Stimulated activated effector memory CD8-positive, alpha-beta T cell treated with anti-CD3 and anti-CD28 coated beads, Interleukin-12 subunit alpha, Interleukin-12 subunit beta, amount 100 ng/mL, for 72 hours (primary cell): ENCODE results near the gene CEP120.
"Not testable (repeated sequence)": the region's sequence is repeated elsewhere in the genome, so short reads cannot be mapped to it uniquely, and the experiment has no call there.

Source experiments
- ATAC-seq: fragments of 150-1000 bp; cut with Tn5 transposase; 2 replicates; pipeline ENCODE4 v1.10.0; 2021
- DNase-seq, 2 donors: peaks; one replicate each; pipeline ENCODE4 v3.0.0; 2021 to 2022; ENCODE audit warnings: low spot score in 2 of 2
- H3K27ac Mint-ChIP-seq: one replicate; pipeline ENCODE4 v1.8.0; 2022; ENCODE audit warnings: mild to moderate bottlenecking, mixed read lengths
- H3K36me3 Mint-ChIP-seq: one replicate; pipeline ENCODE4 v1.8.0; 2022; ENCODE audit warnings: mild to moderate bottlenecking, mixed read lengths
- H3K4me1 Mint-ChIP-seq: one replicate; pipeline ENCODE4 v1.8.0; 2022; ENCODE audit warnings: mixed read lengths
- H3K4me3 Mint-ChIP-seq: one replicate; pipeline ENCODE4 v1.8.0; 2022; ENCODE audit warnings: mild to moderate bottlenecking, mixed read lengths
- H3K9me3 Mint-ChIP-seq: one replicate; pipeline ENCODE4 v1.8.0; 2022; ENCODE audit warnings: mixed read lengths

Gene CEP120

DNA sequence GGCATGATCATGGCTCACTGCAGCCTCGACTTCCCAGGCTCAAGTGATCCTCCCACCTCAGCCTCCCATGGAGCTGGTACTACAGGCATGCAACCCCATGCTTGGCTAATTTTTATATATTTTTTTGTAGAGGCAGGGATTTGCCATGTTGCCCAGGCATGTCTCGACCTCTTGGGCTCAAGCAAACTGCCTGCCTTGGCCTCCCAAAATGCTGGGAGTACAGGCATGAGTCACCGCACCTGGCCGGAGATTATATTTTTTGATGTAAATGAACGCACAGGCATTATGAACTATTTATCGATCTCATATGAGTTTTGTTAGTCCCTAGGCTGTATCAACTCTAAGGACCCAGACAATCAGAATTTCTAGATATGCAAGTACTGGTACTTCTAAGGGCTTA is 25.5 kb upstream of the CEP120 start:
- Mint-ChIP-seq H3K27ac (no peak overlapping the region), H3K9me3 (no peaks in the 10 kb centered on the region)

DNA sequence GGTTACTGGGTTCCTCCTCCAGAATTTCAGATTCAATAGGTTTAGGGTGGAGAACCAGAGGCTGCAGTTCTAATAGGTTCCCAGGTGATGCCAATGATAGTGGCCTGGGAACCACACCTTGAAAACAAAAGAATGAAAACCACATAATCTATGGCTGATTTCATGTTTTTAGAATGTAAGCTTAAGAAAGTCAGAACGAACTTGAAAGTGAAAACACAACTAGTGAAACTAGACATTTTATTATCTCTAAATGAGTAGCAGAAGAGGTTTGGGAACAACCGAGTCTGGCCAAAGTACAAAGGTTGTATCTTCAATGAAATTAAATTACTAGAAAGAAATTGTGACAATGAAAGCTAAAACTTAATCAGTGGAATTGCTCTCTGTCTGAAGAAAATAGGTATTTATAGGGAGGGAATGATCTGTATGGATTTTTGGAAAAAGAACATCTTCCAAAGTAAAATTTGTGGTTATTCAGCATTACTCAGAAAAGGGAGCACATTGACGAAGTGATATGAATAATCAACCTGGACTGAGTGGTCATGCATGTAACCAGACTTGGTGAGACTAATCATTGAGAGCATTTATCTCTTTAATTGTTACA is 24.9 kb upstream of the CEP120 start:
- peak overlapping the region; percentile 68 for H3K27ac Mint-ChIP-seq
- H3K4me1 Mint-ChIP-seq: peaks cover 16% of the 10 kb centered on the region
- peak overlapping the region; percentile 2 for H3K4me3 Mint-ChIP-seq
- ATAC-seq (peak; percentile 92), DNase-seq (peak in 1 of 2 donors; percentile 60)
- H3K36me3 Mint-ChIP-seq: no peaks in the 10 kb centered on the region
- H3K9me3 Mint-ChIP-seq: no peaks in the 10 kb centered on the region

More for the DNA sequence above, 25.5 kb upstream of the CEP120 start:
- ATAC-seq (no peak), DNase-seq (no peak)
- peaks cover 16% of the 10 kb centered on the region for H3K4me1 Mint-ChIP-seq
- H3K36me3 Mint-ChIP-seq: no peaks in the 10 kb centered on the region
- H3K4me3 Mint-ChIP-seq: peak overlapping the region; percentile 2

DNA sequence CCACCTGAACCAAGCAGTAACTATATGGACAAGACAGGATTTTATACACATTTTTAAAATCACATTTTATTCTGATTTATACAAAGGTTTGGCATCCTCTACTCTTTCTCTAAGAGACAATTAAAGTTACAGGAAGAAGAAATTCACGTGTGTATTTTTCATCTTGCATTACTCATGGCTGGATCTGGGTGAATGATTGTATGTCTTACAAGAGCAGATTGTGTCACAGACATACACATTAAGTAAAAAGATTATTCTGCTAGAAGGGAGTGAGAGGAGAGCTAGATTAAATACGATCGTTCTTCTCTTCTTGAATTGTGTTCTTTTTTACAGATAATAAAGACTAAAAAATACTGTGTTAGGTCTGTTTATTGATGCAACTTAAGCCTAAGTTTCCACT is 20.8 kb upstream of the CEP120 start:
- no peaks in the 10 kb centered on the region for H3K9me3 Mint-ChIP-seq
- H3K4me1 Mint-ChIP-seq: peaks cover 31% of the 10 kb centered on the region
- no peaks in the 10 kb centered on the region for H3K36me3 Mint-ChIP-seq
- DNase-seq: no peak
- H3K4me3 Mint-ChIP-seq: no peak overlapping the region
- no peak for ATAC-seq
- no peak overlapping the region for H3K27ac Mint-ChIP-seq

DNA sequence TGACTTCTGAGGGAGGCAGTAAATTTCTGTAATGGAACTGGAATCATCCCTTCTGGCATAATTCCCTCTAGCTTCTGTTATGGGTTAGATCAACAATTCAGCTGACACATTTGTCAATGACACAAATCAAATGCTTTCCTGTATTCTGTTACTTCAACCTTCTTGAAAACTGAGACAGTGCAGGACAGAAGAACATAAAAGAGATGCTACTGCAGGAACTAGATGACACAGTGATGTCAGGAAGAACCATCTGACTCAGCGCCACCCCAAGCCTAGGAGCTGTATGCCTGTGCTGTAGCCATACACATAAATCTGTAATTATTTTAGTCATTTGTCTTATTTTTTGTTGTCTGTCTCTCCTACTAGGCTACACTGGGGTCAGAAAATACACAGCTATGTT is 18.2 kb upstream of the CEP120 start:
- Mint-ChIP-seq H3K4me3 (no peak overlapping the region), H3K4me1 (peaks cover 20% of the 10 kb centered on the region), H3K9me3 (no peaks in the 10 kb centered on the region), H3K27ac (peak overlapping the region; percentile 26), H3K36me3 (no peaks in the 10 kb centered on the region)
- ATAC-seq (peak; percentile 92), DNase-seq (peak in 1 of 2 donors; percentile 64)

DNA sequence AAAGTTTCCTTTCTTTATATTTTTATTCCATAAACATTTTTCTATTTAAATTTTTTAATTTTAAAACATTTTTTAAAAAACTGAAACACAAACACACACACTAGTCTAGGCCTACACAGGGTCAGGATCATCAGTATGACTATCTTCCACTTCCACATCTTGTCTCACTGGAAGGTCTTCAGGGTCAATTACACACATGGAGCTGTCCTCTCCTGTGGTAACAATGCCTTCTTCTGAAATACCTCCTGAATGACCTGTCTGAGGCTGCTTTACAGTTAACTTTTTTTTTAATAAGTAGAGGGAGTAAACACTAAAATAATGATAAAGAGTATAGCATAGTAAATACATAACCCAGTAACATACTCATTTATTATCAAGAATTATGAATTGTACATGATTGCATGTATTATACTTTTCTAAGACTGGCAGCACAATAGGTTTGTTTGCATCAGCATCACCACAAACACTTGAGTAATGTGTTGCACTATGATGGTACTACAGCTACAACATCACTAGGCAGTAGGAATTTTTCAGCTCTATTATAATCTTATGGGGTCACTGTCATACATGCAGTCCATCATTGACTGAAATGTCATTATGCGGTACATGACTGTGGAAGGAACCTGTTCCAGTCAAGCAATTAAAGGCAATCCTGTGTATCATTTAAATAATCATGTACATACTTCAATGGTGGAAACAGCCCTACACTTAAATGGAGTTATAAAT is 17.4 kb upstream of the CEP120 start:
- Mint-ChIP-seq H3K9me3 (no peaks in the 10 kb centered on the region), H3K27ac (peak overlapping the region; percentile 26), H3K36me3 (no peaks in the 10 kb centered on the region), H3K4me1 (peaks cover 20% of the 10 kb centered on the region), H3K4me3 (no peak overlapping the region)
- DNase-seq (no peak), ATAC-seq (peak; percentile 44)

DNA sequence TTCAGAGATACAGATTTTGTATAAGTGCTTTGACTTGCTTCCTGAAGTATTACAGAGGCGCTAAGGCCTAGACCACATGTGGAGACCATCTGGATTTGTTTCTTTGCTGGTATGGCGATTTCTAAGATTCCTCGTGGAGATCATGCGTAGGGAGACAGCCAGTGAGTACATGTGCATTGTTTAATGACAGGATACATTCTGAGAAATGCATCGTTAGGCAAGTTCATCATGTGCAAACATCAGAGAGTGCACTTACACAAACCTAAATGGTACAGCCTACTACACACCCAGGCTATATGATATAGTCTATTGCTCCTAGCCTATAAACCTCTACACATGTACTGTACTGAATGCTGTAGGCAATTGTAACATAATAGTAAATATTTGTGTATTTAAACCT is 16.5 kb upstream of the CEP120 start:
- DNase-seq: no peak

DNA sequence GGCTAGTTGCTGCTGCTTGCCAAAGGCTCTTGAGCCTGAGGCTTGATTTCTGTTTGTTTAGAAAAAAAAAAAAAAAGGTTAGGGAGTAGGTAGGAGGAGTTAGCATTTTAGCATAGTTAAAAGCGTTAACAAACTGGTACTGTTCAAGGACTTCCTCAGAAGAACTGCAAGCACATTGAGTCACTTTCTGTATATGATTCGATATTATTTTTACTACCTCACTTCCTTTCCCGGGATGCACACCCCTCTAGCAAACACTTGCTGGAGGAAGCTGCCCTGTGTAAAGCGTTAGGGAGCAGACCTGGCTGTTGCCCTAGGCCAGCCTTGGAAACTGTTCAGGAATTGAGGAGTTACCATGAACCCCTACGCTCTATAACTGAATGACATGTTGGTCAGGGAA is 15.7 kb upstream of the CEP120 start:
- Mint-ChIP-seq H3K27ac (peak overlapping the region; percentile 72), H3K9me3 (no peaks in the 10 kb centered on the region), H3K4me3 (peak overlapping the region; percentile 26), H3K4me1 (peaks cover 20% of the 10 kb centered on the region), H3K36me3 (no peaks in the 10 kb centered on the region)
- peak; percentile 80 for ATAC-seq
- DNase-seq: peak in 1 of 2 donors; percentile 71

More for the DNA sequence above, 16.5 kb upstream of the CEP120 start:
- Mint-ChIP-seq H3K9me3 (no peaks in the 10 kb centered on the region), H3K4me3 (no peak overlapping the region), H3K36me3 (no peaks in the 10 kb centered on the region), H3K27ac (peak overlapping the region; percentile 72), H3K4me1 (peaks cover 20% of the 10 kb centered on the region)
- ATAC-seq: no peak

DNA sequence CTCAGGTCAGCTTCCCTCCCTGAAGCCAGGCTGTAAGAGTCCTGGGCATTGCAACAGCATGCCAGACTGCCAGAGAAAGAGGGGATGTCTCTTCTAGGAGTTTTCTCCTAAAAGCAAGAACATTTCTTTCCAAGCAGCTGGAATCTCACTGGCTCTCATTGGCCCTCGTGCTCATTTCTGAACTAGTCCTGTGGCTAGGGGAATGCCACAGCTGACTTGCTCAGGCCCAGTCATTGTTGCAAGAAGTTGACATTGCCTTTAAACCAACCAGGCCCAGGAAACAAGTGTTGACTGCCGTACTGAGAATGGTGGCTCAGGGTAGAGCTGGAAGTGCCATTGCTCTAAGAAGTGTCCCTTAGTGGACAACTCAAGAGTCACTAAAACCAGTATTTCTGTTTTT is 15.0 kb upstream of the CEP120 start:
- Mint-ChIP-seq H3K27ac (peak overlapping the region; percentile 72), H3K4me1 (peaks cover 20% of the 10 kb centered on the region), H3K9me3 (no peaks in the 10 kb centered on the region), H3K4me3 (no peak overlapping the region), H3K36me3 (no peaks in the 10 kb centered on the region)
- DNase-seq: peak in 1 of 2 donors; percentile 80
- peak; percentile 78 for ATAC-seq

DNA sequence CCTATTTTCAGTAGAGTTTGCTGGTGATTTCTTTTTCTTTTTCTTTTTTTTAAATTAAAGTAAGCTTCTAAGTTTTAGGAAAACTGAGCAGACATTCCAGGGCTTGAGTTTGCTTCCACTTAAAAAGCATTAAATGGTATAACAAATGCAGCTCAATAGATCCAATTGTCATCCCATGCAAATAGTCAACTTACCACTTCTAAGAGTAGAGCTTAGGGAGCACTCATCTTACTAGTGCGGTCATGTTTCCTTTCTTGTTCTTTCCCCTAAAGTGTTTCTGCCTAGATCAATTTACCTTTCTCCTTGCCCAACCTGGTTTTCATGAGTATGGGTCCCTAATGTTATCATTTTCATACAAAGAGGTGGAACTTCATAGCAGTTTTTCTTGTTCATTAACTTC is 13.0 kb upstream of the CEP120 start:
- Mint-ChIP-seq H3K27ac (no peak overlapping the region), H3K9me3 (no peaks in the 10 kb centered on the region), H3K4me3 (no peak overlapping the region), H3K36me3 (no peaks in the 10 kb centered on the region), H3K4me1 (peaks cover 12% of the 10 kb centered on the region)
- no peak for DNase-seq
- no peak for ATAC-seq

DNA sequence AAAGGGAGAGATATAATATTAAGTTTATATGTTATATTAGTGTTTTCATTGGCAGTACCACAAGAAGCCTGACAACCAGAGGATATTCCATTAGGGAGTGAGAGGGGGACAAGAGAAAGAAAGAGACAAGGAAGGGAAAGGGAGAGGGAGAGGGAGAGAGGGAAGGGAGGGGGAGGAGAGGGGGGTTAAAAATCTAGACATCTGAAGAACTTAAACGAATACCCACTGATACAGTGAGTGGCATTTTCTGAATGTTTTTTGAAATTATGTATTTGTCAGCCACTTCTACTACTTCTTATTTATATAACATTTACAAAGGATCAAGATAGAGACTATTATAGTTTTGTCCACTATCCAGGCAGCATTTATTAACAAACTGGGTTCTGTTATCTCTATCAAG is 11.6 kb upstream of the CEP120 start:
- H3K4me3 Mint-ChIP-seq: no peak overlapping the region
- H3K4me1 Mint-ChIP-seq: peaks cover 6% of the 10 kb centered on the region
- H3K9me3 Mint-ChIP-seq: no peaks in the 10 kb centered on the region
- H3K27ac Mint-ChIP-seq: no peak overlapping the region
- ATAC-seq: no peak
- H3K36me3 Mint-ChIP-seq: no peaks in the 10 kb centered on the region
- no peak for DNase-seq

DNA sequence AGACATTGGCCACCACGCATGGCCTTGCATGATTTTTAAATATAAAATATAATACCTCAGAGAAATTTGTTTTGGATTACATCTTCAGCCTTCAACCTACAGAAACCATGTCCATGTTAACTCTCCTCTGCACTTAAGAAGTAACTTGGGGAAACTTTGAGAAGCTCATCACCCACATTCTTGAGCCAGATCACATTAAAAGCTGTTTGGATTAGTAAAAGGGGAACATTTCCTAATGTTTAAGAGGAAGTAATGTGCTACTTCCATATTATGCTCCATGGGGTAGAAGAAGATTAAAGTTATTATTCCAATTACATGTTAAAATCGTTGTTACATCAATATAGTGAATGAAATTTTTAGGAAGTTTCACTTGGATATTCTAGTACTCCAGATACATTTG is 10.4 kb upstream of the CEP120 start:
- Mint-ChIP-seq H3K36me3 (no peaks in the 10 kb centered on the region), H3K9me3 (no peaks in the 10 kb centered on the region), H3K4me3 (no peak overlapping the region), H3K27ac (no peak overlapping the region), H3K4me1 (no peaks in the 10 kb centered on the region)
- ATAC-seq (no peak), DNase-seq (no peak)

DNA sequence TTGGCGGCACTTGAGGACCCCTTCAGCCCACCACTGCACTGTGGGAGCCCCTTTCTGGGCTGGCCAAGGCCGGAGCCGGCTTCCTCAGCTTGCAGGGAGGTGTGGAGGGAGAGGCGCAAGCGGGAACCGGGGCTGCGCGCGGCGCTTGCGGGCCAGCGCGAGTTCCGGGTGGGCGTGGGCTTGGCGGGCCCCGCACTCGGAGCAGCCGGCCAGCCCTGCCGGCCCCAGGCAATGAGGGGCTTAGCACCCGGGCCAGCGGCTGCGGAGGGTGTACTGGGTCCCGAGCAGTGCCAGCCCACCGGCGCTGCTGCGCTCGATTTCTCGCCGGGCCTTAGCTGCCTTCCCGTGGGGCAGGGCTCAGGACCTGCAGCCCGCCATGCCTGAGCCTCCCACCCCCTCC is 7.2 kb upstream of the CEP120 start:
- not testable (repeated sequence) for H3K27ac Mint-ChIP-seq, H3K36me3 Mint-ChIP-seq, ATAC-seq, DNase-seq, H3K4me3 Mint-ChIP-seq, H3K4me1 Mint-ChIP-seq, H3K9me3 Mint-ChIP-seq

DNA sequence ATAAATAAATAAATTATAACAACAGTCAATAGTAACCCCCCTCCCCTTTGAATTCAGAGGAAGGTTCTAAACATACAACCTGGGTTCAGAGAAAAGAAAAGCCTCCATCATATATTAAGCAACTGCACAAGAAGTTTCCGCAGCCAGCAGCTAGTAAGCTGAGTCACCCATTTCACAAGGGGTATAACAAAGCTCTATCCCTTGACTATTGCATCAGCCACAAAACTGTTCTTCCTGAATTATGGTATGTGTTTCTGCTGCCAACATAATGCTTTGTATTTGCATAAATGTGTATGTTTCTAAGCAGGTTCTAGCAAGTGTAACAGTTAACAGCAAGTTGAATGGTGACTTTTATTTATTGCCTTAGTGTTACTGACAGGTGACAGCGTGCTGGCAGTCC is 6.8 kb upstream of the CEP120 start:
- no peaks in the 10 kb centered on the region for H3K36me3 Mint-ChIP-seq
- ATAC-seq (no peak), DNase-seq (no peak)
- H3K4me1 Mint-ChIP-seq: peaks cover 6% of the 10 kb centered on the region
- no peak overlapping the region for H3K27ac Mint-ChIP-seq
- H3K4me3 Mint-ChIP-seq: no peak overlapping the region
- H3K9me3 Mint-ChIP-seq: no peaks in the 10 kb centered on the region

DNA sequence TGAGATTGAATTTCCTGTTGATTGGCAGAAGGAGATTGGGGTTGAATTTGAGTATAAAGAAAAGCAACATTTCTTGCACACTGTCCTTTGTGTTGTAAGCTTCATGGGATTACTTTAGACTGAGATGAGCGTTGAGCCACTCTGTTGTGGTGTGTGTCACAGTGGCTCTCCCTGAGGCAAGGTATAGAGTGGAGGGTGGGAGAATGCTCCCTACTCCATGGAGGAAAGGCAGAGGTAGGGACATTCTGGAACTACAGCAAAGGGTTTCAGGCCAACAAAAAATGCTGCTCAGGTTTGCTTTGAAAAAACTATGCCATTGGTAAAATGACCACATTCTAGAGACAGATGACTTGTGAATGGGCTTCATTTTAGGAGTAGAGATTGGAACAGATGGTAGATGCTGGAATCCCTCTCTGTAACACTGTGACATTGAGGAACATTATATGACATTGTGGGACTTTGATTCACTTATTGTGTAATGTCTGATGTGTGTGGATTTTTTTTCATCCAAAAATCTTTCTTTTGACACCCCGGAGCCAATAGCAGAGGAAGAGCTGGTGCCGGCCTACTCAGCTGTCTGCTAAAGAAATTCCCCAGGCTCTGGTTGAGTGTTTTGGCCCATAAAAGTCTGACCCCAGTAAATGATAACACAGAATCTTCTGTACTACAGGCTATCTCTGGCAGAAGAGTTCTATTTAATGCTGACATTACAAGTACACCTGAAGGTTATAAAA is 6.2 kb upstream of the CEP120 start:
- H3K27ac Mint-ChIP-seq: no peak overlapping the region
- peaks cover 6% of the 10 kb centered on the region for H3K4me1 Mint-ChIP-seq
- no peak for ATAC-seq

DNA sequence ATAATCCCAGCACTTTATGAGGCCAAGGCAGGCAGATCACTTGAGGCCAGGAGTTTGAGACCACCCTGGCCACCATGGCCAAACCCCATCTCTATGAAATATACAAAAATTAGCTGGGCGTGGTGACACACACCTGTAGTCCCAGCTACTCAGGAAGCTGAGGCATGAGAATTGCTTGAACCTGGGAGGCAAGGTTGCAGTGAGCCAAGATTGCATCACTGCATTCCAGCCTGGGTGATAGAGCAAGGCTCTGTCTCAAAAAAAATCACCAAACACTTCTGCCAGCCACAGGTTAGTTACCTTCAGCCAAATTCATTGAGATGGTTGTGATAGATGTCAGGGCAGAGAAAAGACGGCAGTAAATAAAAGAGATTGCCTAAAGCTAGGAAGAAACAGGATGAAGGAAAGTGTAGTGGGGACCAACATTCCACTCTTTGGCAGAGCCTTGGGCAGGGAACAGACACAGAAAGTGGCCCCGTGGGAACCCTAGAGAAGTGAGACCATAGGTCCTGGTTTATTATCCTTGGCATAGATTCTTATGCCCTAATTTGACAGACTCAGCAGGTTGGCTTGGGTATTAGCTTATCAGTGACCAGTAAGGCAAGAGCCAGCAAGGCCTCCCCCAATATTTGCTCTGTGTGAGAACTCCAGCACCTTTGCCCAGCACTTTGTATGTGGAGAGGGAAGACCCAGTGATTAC is 5.5 kb upstream of the CEP120 start:
- Mint-ChIP-seq H3K36me3 (peaks cover 3% of the 10 kb centered on the region), H3K4me1 (peaks cover 11% of the 10 kb centered on the region), H3K27ac (no peak overlapping the region), H3K9me3 (no peaks in the 10 kb centered on the region), H3K4me3 (no peak overlapping the region)
- DNase-seq: no peak
- no peak for ATAC-seq

More for the DNA sequence above, 6.2 kb upstream of the CEP120 start:
- no peaks in the 10 kb centered on the region for H3K36me3 Mint-ChIP-seq
- no peaks in the 10 kb centered on the region for H3K9me3 Mint-ChIP-seq
- no peak for DNase-seq
- H3K4me3 Mint-ChIP-seq: no peak overlapping the region
